Embryonic facial prominence (tissue), 1 donor: ENCODE measurements around the gene GRM8.

Source experiments
- DNase-seq: peaks from one replicate; pipeline ENCODE4 v3.0.0-alpha.2; 2016; ENCODE audit errors: extremely low spot score

The GRM8 gene

GRCh38 chr7:126659124-126659523 lies 593.6 kb downstream of the GRM8 start:
- DNase-seq: no peak

DNA sequence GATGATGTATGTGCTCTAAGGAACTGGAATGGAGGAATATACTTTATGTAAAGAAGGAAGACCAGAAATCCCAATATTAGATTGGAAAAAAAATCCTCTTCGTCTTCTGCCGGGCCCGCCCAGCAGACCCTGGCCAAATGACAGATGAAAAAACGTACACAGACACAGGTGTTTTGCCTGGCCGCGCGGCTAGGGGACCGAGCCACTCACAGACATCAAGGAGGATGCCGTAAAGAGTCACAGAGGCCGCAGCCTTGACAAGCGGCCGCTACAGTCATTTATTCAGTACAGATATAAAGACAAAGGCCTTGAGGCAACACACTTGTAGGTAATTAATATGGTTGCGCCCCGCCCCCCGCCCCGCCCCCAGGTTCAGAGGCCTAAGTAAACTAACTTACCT lies 594.1 kb downstream of the GRM8 start:
- DNase-seq: no peak

- no peak for DNase-seq
Observed at GRCh38 chr7:126657599-126658358, 595.0 kb downstream of the GRM8 start.

GRCh38 chr7:126657137-126657536 lies 595.6 kb downstream of the GRM8 start:
- DNase-seq: no peak

GRCh38 chr7:126656165-126656564 lies 596.6 kb downstream of the GRM8 start:
- DNase-seq: no peak

DNA sequence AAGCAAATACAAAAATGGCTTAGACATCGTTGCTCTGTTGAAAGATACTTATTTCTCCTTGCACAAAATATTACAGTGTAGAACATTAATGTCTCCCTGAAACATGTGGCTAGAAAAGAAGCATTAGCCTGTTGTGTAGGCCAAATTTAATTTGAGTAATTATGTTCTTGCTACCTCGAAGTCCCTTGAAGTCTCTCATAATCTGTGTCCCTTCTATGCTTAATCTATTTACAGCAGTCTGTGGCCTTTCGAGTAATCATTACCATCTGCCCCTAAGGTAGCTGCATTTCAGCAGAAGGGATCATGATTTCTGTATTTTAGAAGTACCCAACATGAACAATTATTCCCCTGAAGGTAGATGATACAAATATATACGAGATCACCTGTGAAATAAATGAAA lies 615.2 kb downstream of the GRM8 start:
- no peak for DNase-seq

DNA sequence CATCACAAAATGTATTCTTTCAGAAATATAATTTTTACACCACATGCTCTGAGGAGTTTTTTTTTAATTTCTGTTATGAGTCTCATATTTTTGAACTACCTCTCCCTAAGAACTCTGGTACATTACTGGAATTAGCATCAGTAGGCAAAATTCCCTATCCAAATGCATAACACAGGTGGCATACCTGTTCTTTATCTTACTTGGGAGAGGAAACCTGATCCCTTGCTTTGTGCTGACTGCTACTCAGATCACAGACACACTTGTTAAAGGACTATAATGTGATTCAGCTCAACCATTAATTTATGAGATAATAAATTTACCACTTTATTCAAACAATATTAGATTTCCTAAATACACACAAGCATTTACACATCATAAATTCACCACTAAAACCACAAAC lies 617.2 kb downstream of the GRM8 start:
- DNase-seq: no peak

DNA sequence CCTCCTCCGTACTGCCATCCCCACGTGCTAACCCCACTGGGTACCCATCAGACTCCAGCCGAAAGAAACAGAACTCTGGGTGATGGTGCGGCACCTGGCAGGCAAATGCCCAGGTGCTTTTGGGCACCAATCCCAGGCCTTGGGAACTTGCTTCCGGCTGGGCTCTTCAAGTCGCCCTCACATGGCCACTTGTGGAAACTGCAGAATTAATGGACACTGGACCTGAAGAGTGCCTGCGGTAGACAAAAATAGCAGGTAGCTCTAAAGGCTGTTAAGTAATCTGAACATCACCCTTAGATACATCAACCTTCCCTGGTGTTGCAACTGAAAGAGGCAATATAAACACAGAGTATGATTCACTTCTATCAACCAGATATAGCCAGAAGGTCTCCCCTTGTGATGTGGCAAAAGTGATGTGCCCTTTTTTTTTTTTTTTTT lies 644.4 kb downstream of the GRM8 start:
- DNase-seq: no peak

- DNase-seq: no peak
Observed at GRCh38 chr7:126606331-126606730, 646.4 kb downstream of the GRM8 start.

GRCh38 chr7:126605553-126605952 lies 647.2 kb downstream of the GRM8 start:
- DNase-seq: no peak

- DNase-seq: no peak
Observed at GRCh38 chr7:126605056-126605455, 647.7 kb downstream of the GRM8 start.

GRCh38 chr7:126589068-126589684 lies 663.6 kb downstream of the GRM8 start:
- no peak for DNase-seq

- DNase-seq: no peak
Observed at GRCh38 chr7:126578338-126578737, 674.4 kb downstream of the GRM8 start.

DNA sequence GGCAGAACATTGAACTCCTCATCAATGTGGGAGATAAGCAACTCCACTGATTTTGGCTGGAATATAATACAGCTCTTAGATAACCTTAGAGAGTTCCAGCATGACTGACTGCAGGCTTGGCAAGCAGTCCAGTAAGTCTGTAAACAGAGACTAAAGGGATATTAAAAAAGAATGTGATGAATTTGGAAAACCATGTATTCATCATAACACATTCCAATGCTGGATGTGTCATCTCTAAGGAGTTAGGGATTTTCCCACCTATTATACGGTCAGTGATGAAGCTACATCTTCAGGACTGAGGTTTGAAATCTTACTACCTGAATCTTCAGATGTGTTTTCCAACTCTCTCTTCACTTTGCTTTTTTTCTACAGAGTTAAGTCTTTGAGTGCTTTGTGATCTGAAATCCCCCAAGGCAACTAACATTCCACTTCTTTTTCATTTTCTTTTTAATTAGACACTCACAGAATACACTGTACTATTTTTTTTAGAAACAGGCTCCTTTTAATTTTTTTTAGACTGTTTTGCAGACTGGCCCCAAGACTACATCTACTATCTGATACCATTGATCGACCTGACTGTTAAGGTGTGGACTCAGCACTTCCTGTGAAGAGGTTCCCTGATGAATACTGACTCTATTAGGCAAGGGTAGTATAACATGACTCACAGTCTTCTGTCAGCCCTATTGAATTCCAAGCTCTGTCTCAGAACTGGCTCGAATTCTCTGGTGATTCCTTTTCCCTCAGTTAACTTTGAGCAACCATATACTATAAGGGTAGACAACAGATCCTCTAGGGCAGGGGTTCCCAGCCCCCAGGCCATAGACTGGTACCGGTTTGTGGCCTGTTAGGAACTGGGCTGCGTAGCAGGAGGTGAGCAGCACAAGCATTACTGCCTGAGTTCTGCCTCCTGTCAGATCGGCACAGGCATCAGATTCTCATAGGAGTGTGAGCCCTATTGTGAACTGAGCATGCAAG lies 678.2 kb downstream of the GRM8 start:
- DNase-seq: no peak

- DNase-seq: no peak
Observed at GRCh38 chr7:126570845-126571244, 681.9 kb downstream of the GRM8 start.

DNA sequence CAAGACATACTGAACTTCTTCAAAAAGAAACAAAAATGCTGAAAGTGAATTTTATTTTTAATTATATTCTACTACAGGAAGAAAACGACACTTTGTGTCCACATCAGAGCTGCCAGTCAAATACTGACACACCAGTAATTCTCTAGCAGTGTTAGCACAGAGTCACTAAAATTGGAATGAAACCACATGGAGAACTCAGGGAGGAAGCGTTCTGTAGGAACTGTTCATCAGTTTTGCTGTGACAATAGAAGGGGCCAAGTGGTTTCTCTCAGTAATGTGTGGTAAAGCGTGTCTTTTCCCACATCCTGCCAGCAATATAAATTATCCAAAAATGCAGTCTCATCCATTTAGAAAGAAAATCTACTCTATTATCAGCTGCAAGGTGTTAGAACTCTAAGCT lies 683.3 kb downstream of the GRM8 start:
- DNase-seq: no peak

- DNase-seq: no peak
Observed at GRCh38 chr7:126557271-126557670, 695.5 kb downstream of the GRM8 start.

DNA sequence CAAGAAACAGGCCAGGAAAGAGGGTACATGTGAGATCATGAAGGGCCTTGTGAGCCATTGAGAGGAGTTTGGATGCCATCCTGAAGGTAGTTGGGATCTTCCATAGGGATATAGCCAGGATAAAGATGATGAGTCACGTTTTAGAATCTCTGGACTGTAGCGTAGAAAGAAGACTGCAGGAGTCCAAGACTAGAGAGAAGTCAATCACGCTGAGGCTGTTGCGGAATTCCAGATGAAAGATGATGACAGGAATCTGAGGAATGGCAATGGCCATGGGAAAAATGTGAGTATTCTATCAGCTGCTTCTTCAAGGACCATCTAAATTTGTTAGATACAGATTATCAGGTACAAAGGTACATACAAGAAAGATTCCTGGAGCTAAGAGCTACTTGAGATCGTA lies 711.3 kb downstream of the GRM8 start:
- DNase-seq: no peak

GRCh38 chr7:126535176-126535575 lies 717.6 kb downstream of the GRM8 start:
- no peak for DNase-seq

GRCh38 chr7:126533715-126534114 lies 719.0 kb downstream of the GRM8 start:
- no peak for DNase-seq

- DNase-seq: no peak
Observed at GRCh38 chr7:126529833-126530232, 722.9 kb downstream of the GRM8 start.

GRCh38 chr7:126529254-126529653 lies 723.5 kb downstream of the GRM8 start:
- no peak for DNase-seq
